Measurements from ENCODE around the gene DNMBP.
"Not testable (repeated sequence)": the region's sequence is repeated elsewhere in the genome, so short reads cannot be mapped to it uniquely, and the experiment has no call there.

DNA sequence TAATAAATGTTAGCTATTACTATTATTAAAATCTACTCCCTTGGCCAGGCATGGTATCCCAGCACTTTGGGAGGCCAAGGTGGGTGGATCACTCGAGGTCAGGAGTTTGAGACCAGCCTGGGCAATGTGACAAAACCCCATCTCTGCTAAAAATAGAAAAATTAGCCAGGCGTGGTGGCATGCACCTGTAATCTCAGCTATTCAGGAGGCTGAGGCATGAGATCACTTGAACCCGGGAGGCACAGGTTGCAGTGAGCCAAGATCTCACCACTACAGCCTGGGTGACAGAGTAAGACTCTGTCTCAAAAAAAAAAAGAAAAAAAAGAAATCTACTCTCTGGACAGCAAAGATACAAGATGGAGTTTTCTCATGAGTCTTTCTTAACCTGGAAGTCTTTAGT, 56.2 kb downstream of the DNMBP start:
- TF ChIP-seq, protein P1, sequence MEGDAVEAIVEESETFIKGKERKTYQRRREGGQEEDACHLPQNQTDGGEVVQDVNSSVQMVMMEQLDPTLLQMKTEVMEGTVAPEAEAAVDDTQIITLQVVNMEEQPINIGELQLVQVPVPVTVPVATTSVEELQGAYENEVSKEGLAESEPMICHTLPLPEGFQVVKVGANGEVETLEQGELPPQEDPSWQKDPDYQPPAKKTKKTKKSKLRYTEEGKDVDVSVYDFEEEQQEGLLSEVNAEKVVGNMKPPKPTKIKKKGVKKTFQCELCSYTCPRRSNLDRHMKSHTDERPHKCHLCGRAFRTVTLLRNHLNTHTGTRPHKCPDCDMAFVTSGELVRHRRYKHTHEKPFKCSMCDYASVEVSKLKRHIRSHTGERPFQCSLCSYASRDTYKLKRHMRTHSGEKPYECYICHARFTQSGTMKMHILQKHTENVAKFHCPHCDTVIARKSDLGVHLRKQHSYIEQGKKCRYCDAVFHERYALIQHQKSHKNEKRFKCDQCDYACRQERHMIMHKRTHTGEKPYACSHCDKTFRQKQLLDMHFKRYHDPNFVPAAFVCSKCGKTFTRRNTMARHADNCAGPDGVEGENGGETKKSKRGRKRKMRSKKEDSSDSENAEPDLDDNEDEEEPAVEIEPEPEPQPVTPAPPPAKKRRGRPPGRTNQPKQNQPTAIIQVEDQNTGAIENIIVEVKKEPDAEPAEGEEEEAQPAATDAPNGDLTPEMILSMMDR (IDR thresholded peaks at IDR 0.05; ENCODE audit: low read length), result not testable (repeated sequence)
- not testable (repeated sequence) for TF ChIP-seq EZH2 (optimal IDR thresholded peaks at IDR 0.05; ENCODE audit: low read depth, low read length); EZH2phosphoT487 (IDR thresholded peaks at IDR 0.05; ENCODE audit: low read length)
